Measurements from ENCODE around the gene GPR146. TPM values are rescaled to one million over a fixed set of nuclear protein-coding genes. Genes with fewer than 3 reads are reported as not detected.

Gene GPR146
- total and polyA plus RNA-seq, 9 of the 15 experiments (the other 6 are each of a cell fraction or from before 2014, with no cell fraction given): 0.22 to 3.6 (median 0.64) TPM; not detected in 2

GRCh38 chr7:1024331-1024841 lies 20.0 kb upstream of the GPR146 start:
- POLR2A ChIA-PET: no interaction called here

More at GRCh38 chr7:1024331-1024841, 20.0 kb upstream of the GPR146 start:
- Histone ChIP-seq H3K9ac (ENCODE audit: insufficient read depth in 1 of 2, low read depth in 2 of 2, low read length in 2 of 2) (peak overlapping the region in 1 of 2 experiments; percentile 10; a peak in 1 of 4 replicates), H2AFZ (ENCODE audit: low read depth, low read length) (no peak overlapping the region), H3K79me2 (ENCODE audit: control insufficient read depth, insufficient read depth, low read length) (peaks cover 80% of the 10 kb centered on the region), H3K4me3 (no peak overlapping the region), H3K9me3 (replicated peaks; ENCODE audit: control insufficient read depth, insufficient read depth, low read depth, low read length) (peaks cover 7% of the 10 kb centered on the region), H3K9me1 (ENCODE audit: control insufficient read depth, insufficient read depth, low read length) (no peaks in the 10 kb centered on the region), H4K20me1 (replicated peaks; ENCODE audit: control insufficient read depth, insufficient read depth, low read length) (peaks cover 8% of the 10 kb centered on the region; the same call in 1 of the 2 replicates), H3K4me1 (replicated peaks in 1 of 2; ENCODE audit: control insufficient read depth in 2 of 2, insufficient read depth in 2 of 2, low read length in 2 of 2) (peaks cover 10 to 82% of the 10 kb centered on the region in 2 experiments), H3K27ac (ENCODE audit: extremely low read depth, low read depth, low read length) (no peak overlapping the region), H3K27me3 (ENCODE audit: control insufficient read depth in 2 of 2, insufficient read depth in 2 of 2, low read length in 2 of 2) (no peaks in the 10 kb centered on the region), H3K4me2 (ENCODE audit: insufficient read depth, low read length) (no peak overlapping the region), H3K36me3 (ENCODE audit: control insufficient read depth, insufficient read depth, low read length) (peaks cover 42% of the 10 kb centered on the region)
- ATAC-seq: no peak
- no peak for FAIRE-seq
- no TSS peak for BruUV-seq (replicated peaks)
- in situ Hi-C loops (cut with MboI) (no loop called here), intact Hi-C loops (cut with micrococcal nuclease) (no loop called here)
- 88% methylated on average over 14 of the region's 15 CpGs for WGBS (ENCODE audit: insufficient coverage, low coverage, missing lambda C conversion rate)
- CTCF ChIA-PET (ENCODE audit: low intra/inter-chr PET ratio): no interaction called here
- TF ChIP-seq PHF20 (IDR thresholded peaks at IDR 0.05; ENCODE audit: partially characterized antibody) (no peak), ARNT (IDR thresholded peaks at IDR 0.05) (no peak), THRA (IDR thresholded peaks at IDR 0.05) (no peak), ZNF512 (tag; IDR thresholded peaks at IDR 0.05) (no peak), ZBTB33 (CRISPR knock-in tag; IDR thresholded peaks at IDR 0.05) (no peak), POLR2G (IDR thresholded peaks at IDR 0.05; ENCODE audit: low read depth, low read length) (peak; percentile 35; the same call in 1 of the 2 replicates), LCOR (CRISPR knock-in tag; IDR thresholded peaks at IDR 0.05) (no peak), POLR2AphosphoS5 (IDR thresholded peaks at IDR 0.05; ENCODE audit: control insufficient read depth, insufficient read depth, low read depth, low read length) (peak; percentile 8; the same call in 1 of the 2 replicates), HDAC1 (IDR thresholded peaks at IDR 0.05) (no peak), XRCC4 (IDR thresholded peaks at IDR 0.05; ENCODE audit: extremely low read depth, insufficient read depth, insufficient read length) (no peak), ASH1L (IDR thresholded peaks at IDR 0.05; ENCODE audit: borderline replicate concordance, low read depth, partially characterized antibody) (no peak), MYNN (IDR thresholded peaks at IDR 0.05) (no peak), MYNN (CRISPR knock-in tag; IDR thresholded peaks at IDR 0.05) (no peak), TAL1 (IDR thresholded peaks at IDR 0.05) (no peak), ID3 (CRISPR knock-in tag; IDR thresholded peaks at IDR 0.05) (no peak), ID3 (tag; IDR thresholded peaks at IDR 0.05) (no peak)
- no peak for DNase-seq (ENCODE audit: extremely low read depth in 1 of 4, low spot score in 3 of 4)
